ENCODE data around the gene IGHMBP2. TPM values are rescaled to one million over a fixed set of nuclear protein-coding genes. Genes with fewer than 3 reads are reported as not detected.
A peak's percentile ranks its signal among the peaks of the same experiment; 100 is the strongest.

Gene IGHMBP2
- total RNA-seq, 1 experiment from 2014 or later = 24.0 TPM

GRCh38 chr11:68956142-68956541 lies 52.5 kb downstream of the IGHMBP2 start:
- Mint-ChIP-seq H3K4me3 (no peak overlapping the region), H3K9me3 (no peaks in the 10 kb centered on the region; a peak in 1 of 5 replicates), H3K4me1 (peaks cover 4 to 16% of the 10 kb centered on the region in 2 experiments), H3K27ac (no peak overlapping the region), H3K36me3 (ENCODE audit: insufficient read depth in 1 of 3, low read depth in 3 of 3) (no peaks in the 10 kb centered on the region), H3K27me3 (ENCODE audit: low read depth) (no peaks in the 10 kb centered on the region; the same call in 1 of the 2 replicates)
- no peak overlapping the region for H3K14ac ChIP-seq (ENCODE audit: insufficient read depth, low read length)
- H2AFZ ChIP-seq (ENCODE audit: low read length) = no peak overlapping the region
- no peak overlapping the region for H3T11ph ChIP-seq (ENCODE audit: low read length)
- TF ChIP-seq CTCF (conservative IDR thresholded peaks at IDR 0.05) = peak; percentile 67
- peak; percentile 77 for DNase-seq
- H4K91ac ChIP-seq (ENCODE audit: insufficient read length, low read depth, low read length) = no peak overlapping the region
- no peak overlapping the region for H3K4me2 ChIP-seq (ENCODE audit: insufficient read depth, insufficient read length, low read length)
- no peak overlapping the region for H3K4ac ChIP-seq (ENCODE audit: low read depth, low read length)
- no peak overlapping the region for H2BK5ac ChIP-seq (ENCODE audit: insufficient read length, low read length)
- H2BK12ac ChIP-seq (ENCODE audit: insufficient read length, low read depth, low read length) = no peak overlapping the region
- H3K9me3 ChIP-seq (ENCODE audit: control insufficient read depth, low read depth, low read length) = no peaks in the 10 kb centered on the region
- H3K9ac ChIP-seq (ENCODE audit: extremely low read depth, insufficient read length, low read length) = no peak overlapping the region
- no peaks in the 10 kb centered on the region for H3K79me2 ChIP-seq (ENCODE audit: insufficient read depth, low read length)
- WGBS (ENCODE audit: extremely low coverage, insufficient read length, low lambda C conversion rate) = no CpG with 5 or more reads among the region's 12 CpGs
- no peaks in the 10 kb centered on the region for H3K23me2 ChIP-seq (ENCODE audit: insufficient read length, low read depth, low read length, poor library complexity, severe bottlenecking)
- no peak overlapping the region for H2BK20ac ChIP-seq (ENCODE audit: low read depth, low read length, poor library complexity, severe bottlenecking)
- H3K79me1 ChIP-seq (ENCODE audit: insufficient read depth, low read depth, low read length, poor library complexity, severe bottlenecking) = no peaks in the 10 kb centered on the region
- no peak overlapping the region for H2AK5ac ChIP-seq (ENCODE audit: insufficient read length, low read length)
- no peak overlapping the region for H3K27ac ChIP-seq (ENCODE audit: insufficient read length, low read depth, low read length)
- no peak overlapping the region for H2BK120ac ChIP-seq (ENCODE audit: low read depth, low read length, poor library complexity, severe bottlenecking)
- H4K5ac ChIP-seq (ENCODE audit: insufficient read length, low read depth, low read length) = no peak overlapping the region
- H3K23ac ChIP-seq (ENCODE audit: insufficient read length, low read depth, low read length) = no peak overlapping the region
- H3K27me3 ChIP-seq (ENCODE audit: insufficient read depth, low read length) = no peaks in the 10 kb centered on the region
- H4K8ac ChIP-seq (replicated peaks; ENCODE audit: insufficient read length, low read depth, low read length) = no peak overlapping the region
- no peak overlapping the region for H3K56ac ChIP-seq (ENCODE audit: insufficient read length, low read depth, low read length)
- no peak overlapping the region for H2BK15ac ChIP-seq (ENCODE audit: low read depth, low read length)
- no peaks in the 10 kb centered on the region; the same call in 1 of the 2 replicates for H3K4me1 ChIP-seq (ENCODE audit: insufficient read depth, low read length)
- H4K20me1 ChIP-seq (ENCODE audit: control insufficient read depth, insufficient read depth, insufficient read length) = no peaks in the 10 kb centered on the region
- H3K18ac ChIP-seq (ENCODE audit: insufficient read length, low read depth, low read length) = no peak overlapping the region
